A549 (cell line): ENCODE results near the gene PSMC3. TPM values are rescaled to one million over a fixed set of nuclear protein-coding genes. Genes with fewer than 3 reads are reported as not detected.
A peak's percentile ranks its signal among the peaks of the same experiment; 100 is the strongest.

Source experiments
- ATAC-seq, 2 experiments: fragments of 200-7000 bp in 1 of 2; fragments of >200 bp in 1 of 2; cut with Nextera tagmentation in 1 of 2; cut with Tn5 transposase in 1 of 2; 3 replicates each; pipeline versions ENCODE4 v1.8.0 to v1.9.1; 2018 to 2020; ENCODE audit warnings: mild to moderate bottlenecking in 1 of 2, moderate library complexity in 1 of 2
- CTCF ChIA-PET: fragments of 300-600 bp; sonication (Branson Sonifier 250); formaldehyde crosslinking; extraction: SDS; loops from one replicate; lab custom pipeline; 2021; ENCODE audit warnings: antibody characterized with exemption, inconsistent platforms; lab: Yijun Ruan, JAX
- POLR2A ChIA-PET: fragments of 350-600 bp; formaldehyde crosslinking; extraction: SDS; loops from one replicate; lab custom pipeline; 2021; ENCODE audit warnings: antibody characterized with exemption, inconsistent platforms; lab: Yijun Ruan, JAX
- DNase-seq, 2 experiments: peaks; one replicate each; pipeline versions ENCODE4 v3.0.0 to v3.0.0-alpha.2; 2011 to 2016; ENCODE audit warnings: low read depth in 1 of 2, low spot score in 1 of 2
- FAIRE-seq: peaks from 2 replicates; lab custom pipeline; 2011; peaks lifted over from hg19 to GRCh38; lab: Jason Lieb, UNC
- H3K27ac ChIP-seq, 2 experiments: fragments of >200 bp; sonication (Bioruptor Twin); formaldehyde crosslinking; 3 replicates each; pipeline ENCODE4 v1.5.1; 2016 to 2017
- H3K4me1 ChIP-seq: fragments of >200 bp; sonication (Bioruptor Twin); formaldehyde crosslinking; 3 replicates; pipeline ENCODE4 v1.6.1; 2016
- H3K4me2 ChIP-seq: fragments of >200 bp; sonication (Bioruptor Twin); formaldehyde crosslinking; 3 replicates; pipeline ENCODE4 v1.6.1; 2016
- H3K4me3 ChIP-seq: fragments of >200 bp; sonication (Bioruptor Twin); formaldehyde crosslinking; 3 replicates; pipeline ENCODE4 v1.5.1; 2016
- H3K9me3 ChIP-seq: fragments of >200 bp; sonication (Bioruptor Twin); formaldehyde crosslinking; 3 replicates; pipeline ENCODE4 v1.6.1; 2016
- CHD4 ChIP-seq: fragments of 200-600 bp; sonication (generic); IDR thresholded peaks from 2 replicates; pipeline ENCODE4 v1.6.1; 2016; ENCODE audit warnings: antibody characterized with exemption, mild to moderate bottlenecking, borderline replicate concordance
- EP300 ChIP-seq, 2 experiments: fragments of >200 bp; sonication (Bioruptor Twin); formaldehyde crosslinking; IDR thresholded peaks; 2 replicates in 1 of 2; 3 replicates in 1 of 2; pipeline ENCODE4 v1.6.1; 2016 to 2017
- ESRRA ChIP-seq: fragments of 150-350 bp; IDR thresholded peaks from 2 replicates; pipeline ENCODE4 v1.6.1; 2014; ENCODE audit warnings: mild to moderate bottlenecking, low read length, borderline replicate concordance
- FOSB ChIP-seq: fragments of 250-450 bp; sonication (Bioruptor Pico); IDR thresholded peaks from 2 replicates; pipeline ENCODE4 v1.5.0; 2020; ENCODE audit warnings: mild to moderate bottlenecking, moderate library complexity
- FOXS1 ChIP-seq: fragments of 250-450 bp; sonication (Bioruptor Pico); IDR thresholded peaks from 2 replicates; pipeline ENCODE4 v1.5.0; 2020; ENCODE audit warnings: mild to moderate bottlenecking, moderate library complexity
- GATA3 ChIP-seq: IDR thresholded peaks from 2 replicates; pipeline ENCODE4 v1.6.1; 2012; ENCODE audit warnings: borderline replicate concordance
- HOXA7 ChIP-seq: fragments of 250-450 bp; sonication (Bioruptor Pico); IDR thresholded peaks from 2 replicates; pipeline ENCODE4 v1.5.0; 2020; ENCODE audit warnings: mild to moderate bottlenecking, moderate library complexity
- HOXB13 ChIP-seq: fragments of 250-450 bp; sonication (Bioruptor Pico); IDR thresholded peaks from 2 replicates; pipeline ENCODE4 v1.5.0; 2020; ENCODE audit warnings: low read depth, mild to moderate bottlenecking, moderate library complexity
- JUNB ChIP-seq: fragments of >200 bp; sonication (Bioruptor Twin); formaldehyde crosslinking; IDR thresholded peaks from 2 replicates; pipeline ENCODE4 v1.6.1; 2016
- KDM5A ChIP-seq: fragments of 200-600 bp; sonication (generic); IDR thresholded peaks from 2 replicates; pipeline ENCODE4 v1.6.1; 2016; ENCODE audit warnings: antibody characterized with exemption, mild to moderate bottlenecking
- MAFK ChIP-seq: fragments of 450-650 bp; IDR thresholded peaks from 2 replicates; pipeline ENCODE4 v1.6.1; 2014; ENCODE audit not compliant: partially characterized antibody
- MYC ChIP-seq: IDR thresholded peaks from 2 replicates; pipeline ENCODE4 v1.6.1; 2012; ENCODE audit warnings: mild to moderate bottlenecking, inconsistent platforms, low read length, improper control_type of control experiment, borderline replicate concordance
- NPAS2 ChIP-seq: fragments of 250-450 bp; sonication (Bioruptor Pico); IDR thresholded peaks from 2 replicates; pipeline ENCODE4 v1.8.0; 2022; ENCODE audit warnings: mild to moderate bottlenecking, moderate library complexity, borderline replicate concordance
- NR3C1 ChIP-seq: fragments of >200 bp; sonication (Bioruptor Twin); formaldehyde crosslinking; IDR thresholded peaks from 3 replicates; pipeline ENCODE4 v1.6.1; 2017
- PHF8 ChIP-seq: fragments of 200-600 bp; sonication (generic); IDR thresholded peaks from 2 replicates; pipeline ENCODE4 v1.6.1; 2016; ENCODE audit warnings: low read depth, mild to moderate bottlenecking, antibody characterized with exemption, moderate library complexity, borderline replicate concordance
- POLR2A ChIP-seq: IDR thresholded peaks from 2 replicates; pipeline ENCODE4 v1.6.1; 2012; ENCODE audit warnings: mild to moderate bottlenecking, low read length
- POLR2AphosphoS2 ChIP-seq: conservative IDR thresholded peaks from 2 replicates; pipeline ENCODE4 v1.6.1; 2012; ENCODE audit warnings: low read length, improper control_type of control experiment, inconsistent platforms
- RARB ChIP-seq: fragments of 250-450 bp; sonication (Bioruptor Pico); IDR thresholded peaks from 2 replicates; pipeline ENCODE4 v1.8.0; 2021; ENCODE audit warnings: mild to moderate bottlenecking, moderate library complexity
- RFX5 ChIP-seq: fragments of 450-650 bp; IDR thresholded peaks from 2 replicates; pipeline ENCODE4 v1.7.1; 2014; ENCODE audit warnings: antibody characterized with exemption, mild to moderate bottlenecking, moderate library complexity
- RNF2 ChIP-seq: fragments of 200-600 bp; sonication (generic); IDR thresholded peaks from 2 replicates; pipeline ENCODE4 v1.6.1; 2016; ENCODE audit warnings: low read depth, mild to moderate bottlenecking, antibody characterized with exemption, moderate library complexity, borderline replicate concordance
- SREBF2 ChIP-seq: fragments of 450-650 bp; IDR thresholded peaks from 2 replicates; pipeline ENCODE4 v1.6.1; 2014; ENCODE audit warnings: mild to moderate bottlenecking, moderate library complexity
- TFCP2L1 ChIP-seq: fragments of 250-450 bp; sonication (Bioruptor Pico); IDR thresholded peaks from 2 replicates; pipeline ENCODE4 v1.5.0; 2021; ENCODE audit warnings: mild to moderate bottlenecking
- TP53 ChIP-seq: fragments of 250-450 bp; sonication (Bioruptor Pico); IDR thresholded peaks from 2 replicates; pipeline ENCODE4 v1.5.0; 2021; ENCODE audit warnings: mild to moderate bottlenecking, moderate library complexity
- ZC3H11A ChIP-seq: fragments of 450-650 bp; IDR thresholded peaks from 2 replicates; pipeline ENCODE4 v1.6.1; 2014; ENCODE audit warnings: antibody characterized with exemption, mild to moderate bottlenecking
- ZNF302 ChIP-seq: fragments of 250-450 bp; sonication (Bioruptor Pico); IDR thresholded peaks from 2 replicates; pipeline ENCODE4 v1.9.0; 2021; ENCODE audit warnings: inconsistent platforms, mild to moderate bottlenecking, moderate library complexity
- ZSCAN20 ChIP-seq: fragments of 250-450 bp; sonication (Bioruptor Pico); IDR thresholded peaks from 2 replicates; pipeline ENCODE4 v1.8.0; 2022; ENCODE audit warnings: mild to moderate bottlenecking, moderate library complexity
- WGBS: methylation state at CpG from one replicate; pipeline ENCODE4 v1.1.6; 2017; ENCODE audit errors: missing lambda C conversion rate; 5-methylcytosine and 5-hydroxymethylcytosine counted together
- polyA plus RNA-seq, 4 experiments: library from polyadenylated mRNA; depleted of rRNA in 3 of 4; stranded (reverse); fragments of >200 nt; fragmentation: RNase III in 1 of 4; extraction: RNeasy Plus Mini Kit Qiagen cat#74134 plus additional on column Dnase treatment in 1 of 4; gene quantifications; 2 replicates in 3 of 4; 3 replicates in 1 of 4; pipeline ENCODE4 v1.2.3, GENCODE V29; 2011 to 2017
- TF ChIP-seq, protein P1 (sequence below): IDR thresholded peaks from 2 replicates; pipeline ENCODE4 v1.6.1; 2012
- TF ChIP-seq, protein P2 (sequence below): fragments of >200 bp; sonication (Bioruptor Twin); formaldehyde crosslinking; IDR thresholded peaks from 2 replicates; pipeline ENCODE4 v1.6.1; 2016

The PSMC3 gene
- polyA plus RNA-seq, 2 of the 4 experiments (the other 2 are of a cell fraction), result 283 to 383 TPM

DNA sequence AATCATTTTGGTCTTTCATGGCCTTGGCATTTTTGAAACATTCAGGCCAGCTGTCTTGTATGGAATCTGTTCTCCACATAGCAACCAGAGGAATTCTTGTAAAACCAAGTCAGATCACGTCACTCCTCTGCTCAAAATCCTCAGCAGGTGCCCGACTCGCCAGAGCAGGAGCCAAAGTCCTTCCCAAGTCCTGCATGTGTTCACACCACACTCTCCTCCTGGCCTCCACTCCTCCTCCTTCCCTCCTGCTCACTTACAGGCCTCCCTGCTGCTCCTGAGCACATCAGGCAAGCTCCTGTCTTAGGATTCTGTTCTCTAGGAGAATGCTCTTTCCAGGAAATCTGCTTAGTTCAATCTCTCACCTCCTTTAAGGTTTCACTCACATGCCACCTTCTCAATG lies 6.9 kb upstream of the PSMC3 start:
- no peak overlapping the region for H3K4me2 ChIP-seq
- H3K27ac ChIP-seq, result no peak overlapping the region
- TF ChIP-seq RARB (CRISPR knock-in tag), result no peak
- TF ChIP-seq POLR2AphosphoS2, result no peak
- peak in 1 of 2 experiments; percentile 37 for DNase-seq
- H3K9me3 ChIP-seq, result no peaks in the 10 kb centered on the region; the same call in 2 of the 3 replicates
- ChIA-PET CTCF (no interaction called here), POLR2A (no interaction called here)
- FAIRE-seq, result no peak
- no peaks in the 10 kb centered on the region for H3K4me1 ChIP-seq
- WGBS, result 61% methylated on average over 3 of the region's 3 CpGs
- H3K4me3 ChIP-seq, result no peak overlapping the region
- ATAC-seq, result no peak

DNA sequence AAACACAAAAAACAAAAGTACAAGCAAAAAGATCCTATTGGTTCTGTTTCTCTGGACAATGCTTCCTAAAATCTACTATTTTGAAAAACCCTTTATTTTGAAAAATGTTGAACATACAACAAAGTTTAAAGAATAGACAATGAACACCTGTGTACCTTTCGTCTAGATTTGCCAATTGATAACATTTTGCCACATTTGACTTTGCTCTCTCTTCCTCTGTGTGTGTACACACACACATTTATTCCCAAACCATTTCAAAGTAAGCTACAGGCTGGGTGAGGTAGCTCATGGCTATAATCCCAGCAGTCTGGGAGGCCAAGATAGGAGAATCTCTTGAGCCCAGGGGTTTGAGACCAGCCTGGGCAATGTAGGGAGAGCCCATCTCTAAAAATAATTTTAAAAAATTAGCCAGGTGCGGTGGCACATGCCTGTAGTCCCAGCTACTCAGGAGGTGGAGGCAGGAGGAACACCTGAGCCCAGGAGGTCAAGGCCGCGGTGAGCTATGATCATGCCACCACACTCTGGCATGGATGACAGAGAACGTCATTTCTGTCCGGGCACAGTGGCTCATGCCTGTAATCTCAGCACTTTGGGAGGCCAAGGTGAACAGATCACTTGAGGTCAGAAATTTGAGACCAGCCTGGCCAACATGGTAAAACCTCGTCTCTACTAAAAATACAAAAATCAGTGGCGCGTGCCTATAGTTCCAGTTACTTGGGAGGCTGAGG lies 5.3 kb upstream of the PSMC3 start:
- DNase-seq (no peak), FAIRE-seq (no peak), ATAC-seq (no peak)
- Histone ChIP-seq H3K4me1 (0 out of 3 replicates have a peak, but pooled peaks cover 4% of the 10 kb centered on the region), H3K4me2 (no peak overlapping the region), H3K27ac (no peak overlapping the region), H3K4me3 (no peak overlapping the region)
- POLR2A ChIA-PET, result no interaction called here
- WGBS, result 91% methylated on average over 9 of the region's 9 CpGs
- no peak for TF ChIP-seq ESRRA
- TF ChIP-seq RNF2, result no peak
- TF ChIP-seq ZC3H11A, result no peak
- TF ChIP-seq ZSCAN20 (CRISPR knock-in tag), result no peak
- no peak for TF ChIP-seq MAFK
- TF ChIP-seq NR3C1, result no peak
- TF ChIP-seq TFCP2L1, result no peak
- no peak for TF ChIP-seq POLR2A
- TF ChIP-seq TP53 (CRISPR knock-in tag), result no peak
- TF ChIP-seq RARB (CRISPR knock-in tag), result no peak
- TF ChIP-seq JUNB, result no peak
- TF ChIP-seq, all 56 proteins: peak for 0
- CTCF ChIA-PET, result interaction anchor here (1.1 kb wide), 2 partner anchors 43 to 57 kb away, joined by 3 read pairs; no protein-coding TSS in a partner anchor
- H3K9me3 ChIP-seq, result no peaks in the 10 kb centered on the region

DNA sequence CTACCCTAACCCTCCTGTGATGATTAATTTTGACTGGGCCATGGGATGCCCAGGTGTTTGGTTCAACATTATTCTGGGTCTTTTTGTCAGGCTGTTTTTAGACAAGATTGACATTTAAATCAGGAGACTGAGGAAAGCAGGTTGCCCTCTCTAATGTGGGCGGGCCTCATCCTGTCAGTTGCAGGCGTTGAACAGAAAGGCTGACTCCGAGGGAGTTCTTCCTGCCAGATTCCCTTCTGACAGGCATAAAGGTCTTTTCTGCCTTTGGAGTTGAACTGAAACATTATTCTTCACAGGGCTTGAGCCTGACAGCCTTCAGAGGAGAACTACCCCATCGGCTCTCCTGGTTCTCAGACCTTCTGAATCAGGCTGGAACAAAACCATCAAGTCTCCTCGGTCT lies 4.3 kb upstream of the PSMC3 start:
- WGBS, result 54% methylated on average over 5 of the region's 5 CpGs
- ChIA-PET POLR2A (no interaction called here), CTCF (no interaction called here)
- DNase-seq, result no peak
- Histone ChIP-seq H3K9me3 (no peaks in the 10 kb centered on the region), H3K4me1 (0 out of 3 replicates have a peak, but pooled peaks cover 4% of the 10 kb centered on the region), H3K4me2 (no peak overlapping the region), H3K27ac (no peak overlapping the region), H3K4me3 (no peak overlapping the region)
- no peak for ATAC-seq
- FAIRE-seq, result no peak
- TF ChIP-seq ZNF302 (CRISPR knock-in tag) (no peak), FOXS1 (no peak), POLR2AphosphoS2 (no peak), MYC (no peak), GATA3 (no peak), FOSB (CRISPR knock-in tag) (no peak), RFX5 (no peak), PHF8 (no peak), POLR2A (no peak)
- TF ChIP-seq, protein P1, sequence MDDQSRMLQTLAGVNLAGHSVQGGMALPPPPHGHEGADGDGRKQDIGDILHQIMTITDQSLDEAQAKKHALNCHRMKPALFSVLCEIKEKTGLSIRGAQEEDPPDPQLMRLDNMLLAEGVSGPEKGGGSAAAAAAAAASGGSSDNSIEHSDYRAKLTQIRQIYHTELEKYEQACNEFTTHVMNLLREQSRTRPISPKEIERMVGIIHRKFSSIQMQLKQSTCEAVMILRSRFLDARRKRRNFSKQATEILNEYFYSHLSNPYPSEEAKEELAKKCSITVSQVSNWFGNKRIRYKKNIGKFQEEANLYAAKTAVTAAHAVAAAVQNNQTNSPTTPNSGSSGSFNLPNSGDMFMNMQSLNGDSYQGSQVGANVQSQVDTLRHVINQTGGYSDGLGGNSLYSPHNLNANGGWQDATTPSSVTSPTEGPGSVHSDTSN, result no peak

DNA sequence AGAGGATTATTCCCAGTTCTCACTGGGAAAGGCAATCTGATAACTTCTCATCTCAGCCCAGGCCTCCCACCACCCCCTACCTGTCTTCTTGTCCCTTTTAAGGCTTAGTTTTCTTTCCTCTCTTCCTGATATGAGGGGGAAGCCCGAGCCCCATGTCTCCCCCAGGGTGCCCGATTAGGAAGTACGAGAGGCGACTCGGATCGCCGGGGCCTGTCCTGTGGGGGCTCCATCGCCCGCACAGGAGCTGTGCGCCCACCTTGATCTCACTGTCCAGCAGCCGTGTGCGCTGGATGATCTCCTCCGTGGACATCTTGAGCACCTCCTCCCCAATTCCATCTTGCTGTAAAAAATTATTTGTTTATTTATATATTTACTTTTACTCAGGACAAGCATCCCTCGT lies 628 bp downstream of the PSMC3 start:
- peak overlapping the region; percentile 68 for H3K4me3 ChIP-seq
- H3K27ac ChIP-seq, result peak overlapping the region; percentile 88 to 92
- H3K9me3 ChIP-seq, result no peaks in the 10 kb centered on the region
- TF ChIP-seq KDM5A (no peak), RNF2 (no peak), NPAS2 (CRISPR knock-in tag) (no peak), ZSCAN20 (CRISPR knock-in tag) (no peak), POLR2A (no peak), CHD4 (no peak), HOXB13 (CRISPR knock-in tag) (no peak), ZC3H11A (no peak), TFCP2L1 (no peak), SREBF2 (no peak), EP300 (IDR thresholded peaks at IDR 0.05) (no peak), HOXA7 (CRISPR knock-in tag) (no peak)
- TF ChIP-seq, protein P2, sequence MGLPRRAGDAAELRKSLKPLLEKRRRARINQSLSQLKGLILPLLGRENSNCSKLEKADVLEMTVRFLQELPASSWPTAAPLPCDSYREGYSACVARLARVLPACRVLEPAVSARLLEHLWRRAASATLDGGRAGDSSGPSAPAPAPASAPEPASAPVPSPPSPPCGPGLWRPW, result no peak
- CTCF ChIA-PET, result interaction anchor here (0.8 to 8.1 kb wide), 5 partner anchors 9 to 51 kb away, joined by 3 to 75 read pairs (median 4); partner anchors contain the start of gene SLC39A13
- POLR2A ChIA-PET, result interaction anchor here (1.0 kb wide), 1 partner anchor 9 kb away, joined by 4 read pairs; no protein-coding TSS in a partner anchor
- peaks cover 14% of the 10 kb centered on the region for H3K4me1 ChIP-seq
- ATAC-seq, result no peak
- DNase-seq, result no peak
- WGBS, result 0% methylated on average over 14 of the region's 14 CpGs
- H3K4me2 ChIP-seq, result peak overlapping the region; percentile 96
- no peak for FAIRE-seq
